RWPE1 (cell line): ENCODE results near the gene PTPRN2.
A peak's percentile ranks its signal among the peaks of the same experiment; 100 is the strongest.

ENCODE experiments used
- CTCF ChIA-PET: fragments of 350-600 bp; sonication (Branson Sonifier 250); formaldehyde crosslinking; extraction: SDS; loops from one replicate; lab custom pipeline; 2021; lab: Yijun Ruan, JAX
- POLR2A ChIA-PET: fragments of 400-600 bp; formaldehyde crosslinking; extraction: SDS; loops from one replicate; lab custom pipeline; 2020; ENCODE audit warnings: antibody characterized with exemption; ENCODE audit not compliant: low non-redundant PET; lab: Yijun Ruan, JAX
- DNase-seq: peaks from one replicate; pipeline ENCODE4 v3.0.0; 2012; ENCODE audit warnings: low spot score
- H3K27ac ChIP-seq: fragments of 450-650 bp; 2 replicates; pipeline ENCODE4 v1.5.1; 2017
- TF ChIP-seq, protein P1 (sequence below): fragments of 450-650 bp; conservative IDR thresholded peaks from 2 replicates; pipeline ENCODE4 v1.5.1; 2017; ENCODE audit warnings: low read depth, mild to moderate bottlenecking

Gene PTPRN2

DNA sequence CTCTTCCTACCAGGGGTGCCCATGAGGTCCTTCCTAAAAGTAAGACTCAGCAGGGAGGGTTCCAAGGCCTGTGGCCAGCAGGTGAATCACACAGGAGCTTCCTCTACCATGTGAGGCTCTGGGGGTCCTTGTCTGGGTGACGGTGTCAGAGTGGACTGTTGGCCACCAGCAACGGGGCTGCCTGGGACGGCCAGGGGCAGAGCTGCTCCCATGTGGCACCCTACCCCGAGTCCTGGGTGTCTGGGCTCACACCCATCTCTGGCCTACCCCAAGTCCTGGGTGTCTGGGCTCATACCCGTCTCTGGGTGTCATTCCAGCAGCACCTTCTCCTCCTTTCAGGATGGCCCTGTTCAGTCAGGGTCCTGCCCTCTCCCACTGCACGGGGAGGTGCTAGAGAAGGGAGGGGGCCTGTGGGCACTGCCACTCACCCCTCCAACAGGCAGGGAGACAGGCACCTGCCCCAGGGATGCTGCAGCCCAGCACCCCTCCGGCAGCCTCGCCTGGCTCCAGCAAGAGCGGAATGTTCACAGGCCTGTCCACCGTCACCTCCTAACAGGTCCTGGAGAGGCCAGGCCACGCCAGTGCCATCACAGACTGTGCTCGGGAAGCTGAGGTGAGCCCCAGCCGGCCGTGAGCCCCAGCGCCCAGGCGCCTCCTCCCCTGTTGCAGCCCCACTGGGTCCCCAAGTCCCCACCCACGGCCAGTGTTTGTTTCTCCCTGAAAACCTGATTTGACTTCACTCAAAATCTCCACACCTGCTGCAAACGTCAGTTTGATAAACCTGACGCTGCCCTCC, 143.7 kb downstream of the PTPRN2 start:
- H3K27ac ChIP-seq = no peak overlapping the region
- CTCF ChIA-PET = no interaction called here
- no peak for DNase-seq
- TF ChIP-seq, protein P1, sequence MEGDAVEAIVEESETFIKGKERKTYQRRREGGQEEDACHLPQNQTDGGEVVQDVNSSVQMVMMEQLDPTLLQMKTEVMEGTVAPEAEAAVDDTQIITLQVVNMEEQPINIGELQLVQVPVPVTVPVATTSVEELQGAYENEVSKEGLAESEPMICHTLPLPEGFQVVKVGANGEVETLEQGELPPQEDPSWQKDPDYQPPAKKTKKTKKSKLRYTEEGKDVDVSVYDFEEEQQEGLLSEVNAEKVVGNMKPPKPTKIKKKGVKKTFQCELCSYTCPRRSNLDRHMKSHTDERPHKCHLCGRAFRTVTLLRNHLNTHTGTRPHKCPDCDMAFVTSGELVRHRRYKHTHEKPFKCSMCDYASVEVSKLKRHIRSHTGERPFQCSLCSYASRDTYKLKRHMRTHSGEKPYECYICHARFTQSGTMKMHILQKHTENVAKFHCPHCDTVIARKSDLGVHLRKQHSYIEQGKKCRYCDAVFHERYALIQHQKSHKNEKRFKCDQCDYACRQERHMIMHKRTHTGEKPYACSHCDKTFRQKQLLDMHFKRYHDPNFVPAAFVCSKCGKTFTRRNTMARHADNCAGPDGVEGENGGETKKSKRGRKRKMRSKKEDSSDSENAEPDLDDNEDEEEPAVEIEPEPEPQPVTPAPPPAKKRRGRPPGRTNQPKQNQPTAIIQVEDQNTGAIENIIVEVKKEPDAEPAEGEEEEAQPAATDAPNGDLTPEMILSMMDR = no peak
- POLR2A ChIA-PET = no interaction called here

DNA sequence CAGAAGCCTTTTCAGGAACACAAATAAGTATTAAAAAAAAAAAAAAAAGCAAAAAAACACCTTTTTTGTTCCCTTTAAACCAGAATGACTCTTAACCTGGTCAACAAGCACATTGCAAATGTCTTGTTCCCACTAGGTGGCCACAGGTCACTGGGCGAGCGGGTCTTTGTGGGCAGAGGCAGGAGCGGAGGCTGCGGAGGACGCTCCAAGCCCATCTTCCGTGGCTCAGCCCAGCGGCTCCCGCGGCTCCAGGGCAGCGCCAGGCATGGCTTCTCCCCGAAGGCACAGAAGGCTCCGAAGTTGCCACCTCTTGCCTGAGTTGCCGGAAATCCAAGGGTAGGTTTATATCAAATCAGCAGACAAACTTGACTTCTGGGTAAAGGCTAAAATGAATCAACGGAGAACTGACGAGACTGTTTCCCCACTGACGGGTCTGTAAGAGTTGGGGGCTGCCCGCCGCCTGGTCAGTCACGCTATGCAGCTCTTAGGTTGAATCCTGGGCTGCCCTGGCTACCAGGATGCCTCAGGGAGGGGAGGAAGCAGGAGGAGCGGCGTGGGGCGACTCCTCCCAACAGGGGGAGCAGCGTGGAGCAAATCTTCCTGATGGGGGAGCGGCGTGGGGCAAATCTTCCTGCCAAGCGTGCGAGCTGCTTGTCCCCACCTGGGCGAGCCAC, 144.5 kb downstream of the PTPRN2 start:
- TF ChIP-seq, protein P1 = no peak
- DNase-seq = no peak
- POLR2A ChIA-PET = no interaction called here
- H3K27ac ChIP-seq = no peak overlapping the region
- CTCF ChIA-PET = no interaction called here

DNA sequence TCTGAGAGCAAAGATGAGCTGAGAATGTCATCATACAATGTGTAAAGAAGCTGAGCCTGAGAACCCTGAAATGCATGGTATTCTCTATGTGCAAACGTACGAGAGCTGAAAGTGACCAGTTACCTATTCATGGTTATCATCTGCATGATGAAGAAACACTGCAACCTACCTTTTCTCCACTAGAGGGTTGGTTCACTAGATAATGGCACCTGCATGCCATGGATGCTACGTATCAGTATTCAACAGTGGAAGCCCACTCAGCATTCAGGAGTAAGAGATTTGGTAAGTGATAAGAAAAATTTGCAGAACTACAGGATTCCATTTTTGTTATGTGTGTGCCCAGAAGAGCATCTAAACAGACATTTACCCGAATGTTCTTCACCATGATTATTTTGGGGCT, 145.4 kb downstream of the PTPRN2 start:
- no peak overlapping the region for H3K27ac ChIP-seq
- CTCF ChIA-PET = no interaction called here
- TF ChIP-seq, protein P1 = no peak
- POLR2A ChIA-PET = no interaction called here
- DNase-seq = no peak

DNA sequence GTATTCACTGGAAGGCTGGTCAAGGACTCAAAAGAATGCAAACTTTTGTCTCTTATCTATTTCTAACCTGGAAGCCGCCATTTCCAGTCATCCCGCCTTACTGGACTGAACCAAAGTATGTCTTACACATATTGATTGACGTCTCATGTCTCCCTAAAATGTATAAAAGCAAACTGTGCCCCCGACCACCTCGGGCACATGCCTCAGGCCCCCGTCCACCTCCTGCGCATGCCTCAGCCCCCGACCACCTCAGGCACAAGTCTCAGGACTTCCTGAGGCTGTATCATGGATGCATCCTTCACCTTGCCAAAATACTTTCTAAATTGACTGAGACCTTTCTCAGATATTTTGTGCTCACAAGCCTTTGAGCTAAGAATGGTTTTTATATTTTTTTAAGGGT, 148.6 kb downstream of the PTPRN2 start:
- CTCF ChIA-PET = no interaction called here
- DNase-seq = no peak
- POLR2A ChIA-PET = no interaction called here
- H3K27ac ChIP-seq = no peak overlapping the region
- TF ChIP-seq, protein P1 = no peak

DNA sequence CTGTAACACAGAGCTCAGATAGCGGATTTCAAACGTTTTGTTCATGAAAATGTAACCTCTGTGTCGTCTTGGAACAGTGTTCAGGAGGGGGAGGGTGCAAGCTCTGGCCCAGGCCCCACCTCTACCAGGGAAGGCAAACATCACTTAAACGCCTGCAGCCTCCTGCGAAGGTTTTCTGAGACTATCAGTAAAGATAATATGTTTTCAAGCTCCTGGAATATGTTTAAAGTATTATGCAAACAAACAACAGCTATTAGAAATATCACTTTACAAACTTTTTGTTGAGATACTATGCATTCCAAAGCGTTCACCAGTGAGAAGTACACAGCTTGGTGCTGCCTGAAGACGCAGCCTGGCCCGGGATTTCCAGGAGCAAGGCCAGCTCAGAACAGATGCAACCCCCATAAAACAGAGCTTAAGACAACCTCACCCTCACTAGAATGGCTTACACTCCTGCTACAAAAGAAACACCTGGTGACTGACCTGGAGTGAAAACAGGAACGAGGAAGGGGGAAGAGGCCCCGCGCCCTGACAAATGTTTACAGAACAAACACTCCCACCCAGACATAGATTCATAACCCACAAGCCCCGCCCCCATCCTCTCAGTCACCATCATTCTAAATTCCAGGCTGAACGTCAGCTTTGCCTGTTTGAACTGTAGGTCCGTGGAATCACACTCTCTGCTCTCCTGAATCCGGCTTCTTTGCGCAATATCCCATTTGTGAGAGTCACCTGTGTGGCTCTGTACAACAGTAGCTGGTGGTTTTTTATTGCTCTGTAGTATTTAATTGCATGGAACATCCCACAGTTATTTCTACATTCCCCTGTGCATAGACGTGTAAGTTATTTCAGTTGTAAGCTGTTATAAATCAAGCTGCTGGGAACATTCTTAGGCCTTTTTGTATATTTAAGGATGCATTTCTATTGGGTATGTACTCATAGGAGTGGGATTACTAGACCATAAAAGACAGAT, 155.0 kb downstream of the PTPRN2 start:
- TF ChIP-seq, protein P1 = no peak
- peak; percentile 42 for DNase-seq
- H3K27ac ChIP-seq = peak overlapping the region; percentile 62
- ChIA-PET POLR2A (no interaction called here), CTCF (no interaction called here)

DNA sequence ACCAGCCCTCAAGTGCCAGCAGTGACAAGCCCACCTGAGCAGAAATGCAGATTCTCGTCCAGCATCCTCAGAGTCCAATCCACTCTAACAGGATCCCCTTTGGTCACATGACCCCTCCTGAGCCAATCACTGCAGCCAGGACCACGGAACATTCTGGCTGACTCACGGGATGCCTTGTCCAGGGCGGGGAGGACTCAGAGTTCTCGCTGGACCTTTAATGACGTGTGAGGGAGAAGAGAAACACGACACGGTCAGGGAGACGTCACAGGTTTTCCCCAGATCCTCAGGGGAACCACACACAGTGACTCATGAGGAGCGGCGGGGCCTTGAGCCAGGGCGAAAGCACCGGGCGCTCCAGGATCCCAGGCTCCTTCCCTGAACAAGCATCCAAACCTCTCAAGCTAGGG, 155.7 kb downstream of the PTPRN2 start:
- TF ChIP-seq, protein P1 = no peak
- peak overlapping the region; percentile 62 for H3K27ac ChIP-seq
- ChIA-PET POLR2A (no interaction called here), CTCF (no interaction called here)
- peak; percentile 85 for DNase-seq
